Vagina (tissue), 2 donors: Measurements from ENCODE around the gene AADAT. TPM values are rescaled to one million over a fixed set of nuclear protein-coding genes. Genes with fewer than 3 reads are reported as not detected.
"Not testable (repeated sequence)": the region's sequence is repeated elsewhere in the genome, so short reads cannot be mapped to it uniquely, and the experiment has no call there.

Source experiments
- DNase-seq, 2 donors: peaks; one replicate each; pipeline ENCODE4 v3.0.0-alpha.2; 2017; ENCODE audit errors: extremely low spot score in 2 of 2
- H3K27ac ChIP-seq: fragments of 200-600 bp; sonication (generic); one replicate; pipeline ENCODE4 v1.5.1; 2019
- H3K27me3 ChIP-seq: fragments of 200-600 bp; sonication (generic); one replicate; pipeline ENCODE4 v1.5.1; 2019
- H3K36me3 ChIP-seq, 2 donors: fragments of 200-600 bp; sonication (generic); one replicate each; pipeline ENCODE4 v1.5.1; 2017 to 2019
- H3K4me1 ChIP-seq: fragments of 200-600 bp; sonication (generic); one replicate; pipeline ENCODE4 v1.5.1; 2019
- H3K4me3 ChIP-seq, 2 donors: fragments of 200-600 bp; sonication (generic); 1 replicate in 1 of 2; 2 replicates in 1 of 2; pipeline ENCODE4 v1.5.1; 2016 to 2019
- H3K9me3 ChIP-seq: fragments of 200-600 bp; sonication (generic); one replicate; pipeline ENCODE4 v1.5.1; 2019
- POLR2A ChIP-seq, 2 donors: fragments of 450-650 bp; IDR thresholded peaks; one replicate each; pipeline ENCODE4 v1.6.1; 2017; ENCODE audit warnings: antibody characterized with exemption in 2 of 2, mild to moderate bottlenecking in 2 of 2, moderate library complexity in 2 of 2
- POLR2AphosphoS5 ChIP-seq, 2 donors: sonication (generic); formaldehyde crosslinking; IDR thresholded peaks; one replicate each; pipeline ENCODE4 v1.9.0; 2017; ENCODE audit warnings: antibody characterized with exemption in 2 of 2, mild to moderate bottlenecking in 2 of 2, low read depth in 1 of 2; ENCODE audit not compliant: insufficient read depth in 1 of 2
- intact Hi-C: fragments of 100-400 bp; cut with DNase I; formaldehyde crosslinking; loops from one replicate; pipeline ENCODE4 v1.15.1; 2023
- total RNA-seq: library from RNA; depleted of rRNA; stranded (reverse); fragments of >200 nt; gene quantifications from one replicate; pipeline ENCODE4 v1.2.3, GENCODE V29; 2016
- TF ChIP-seq, protein P1 (sequence below), 3 experiments: fragments of 450-650 bp in 2 of 3; fragments of 200-600 bp in 1 of 3; sonication (generic) in 1 of 3; IDR thresholded peaks; one replicate each; pipeline ENCODE4 v1.5.1; 2017 to 2019; ENCODE audit warnings: antibody characterized with exemption in 3 of 3, mild to moderate bottlenecking in 2 of 3, moderate library complexity in 2 of 3

Gene AADAT
- total RNA-seq, 1 donor from 2014 or later = 3.7 TPM

DNA sequence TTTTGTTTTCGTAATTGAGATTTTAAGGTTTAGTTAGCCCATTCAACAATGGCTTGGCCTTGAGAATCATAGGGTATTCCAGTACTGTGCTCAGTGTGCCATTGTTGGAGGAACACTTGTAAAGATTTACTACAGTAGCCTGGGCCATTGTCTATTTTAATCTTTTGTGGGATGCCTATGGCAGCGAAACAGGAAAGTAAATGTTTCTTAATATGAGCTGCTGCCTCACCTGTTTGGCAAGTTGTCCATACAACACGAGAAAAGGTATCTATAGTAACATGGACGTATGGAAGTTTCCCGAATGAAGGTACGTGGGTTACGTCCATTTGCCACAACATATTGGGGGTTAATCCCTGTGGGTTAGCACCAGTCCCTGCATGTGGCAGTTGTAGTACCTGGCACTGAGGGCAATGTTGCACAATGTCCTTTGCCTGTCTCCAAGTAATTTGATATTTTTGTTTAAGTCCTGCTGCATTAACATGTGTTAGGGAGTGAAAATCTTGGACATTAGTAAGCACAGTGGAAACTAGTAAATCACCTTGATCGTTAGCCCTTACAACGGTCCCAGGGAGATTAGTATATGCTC, 38.6 kb upstream of the AADAT start:
- DNase-seq = no peak
- TF ChIP-seq POLR2AphosphoS5 (IDR thresholded peaks at IDR 0.05; ENCODE audit: insufficient read depth in 1 of 2, low read depth in 1 of 2) (no peak), POLR2A (IDR thresholded peaks at IDR 0.05) (no peak)
- TF ChIP-seq, protein P1, sequence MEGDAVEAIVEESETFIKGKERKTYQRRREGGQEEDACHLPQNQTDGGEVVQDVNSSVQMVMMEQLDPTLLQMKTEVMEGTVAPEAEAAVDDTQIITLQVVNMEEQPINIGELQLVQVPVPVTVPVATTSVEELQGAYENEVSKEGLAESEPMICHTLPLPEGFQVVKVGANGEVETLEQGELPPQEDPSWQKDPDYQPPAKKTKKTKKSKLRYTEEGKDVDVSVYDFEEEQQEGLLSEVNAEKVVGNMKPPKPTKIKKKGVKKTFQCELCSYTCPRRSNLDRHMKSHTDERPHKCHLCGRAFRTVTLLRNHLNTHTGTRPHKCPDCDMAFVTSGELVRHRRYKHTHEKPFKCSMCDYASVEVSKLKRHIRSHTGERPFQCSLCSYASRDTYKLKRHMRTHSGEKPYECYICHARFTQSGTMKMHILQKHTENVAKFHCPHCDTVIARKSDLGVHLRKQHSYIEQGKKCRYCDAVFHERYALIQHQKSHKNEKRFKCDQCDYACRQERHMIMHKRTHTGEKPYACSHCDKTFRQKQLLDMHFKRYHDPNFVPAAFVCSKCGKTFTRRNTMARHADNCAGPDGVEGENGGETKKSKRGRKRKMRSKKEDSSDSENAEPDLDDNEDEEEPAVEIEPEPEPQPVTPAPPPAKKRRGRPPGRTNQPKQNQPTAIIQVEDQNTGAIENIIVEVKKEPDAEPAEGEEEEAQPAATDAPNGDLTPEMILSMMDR (IDR thresholded peaks at IDR 0.05) = no peak
- no peak overlapping the region for H3K4me3 ChIP-seq
- intact Hi-C loops = no loop called here
- H3K4me1 ChIP-seq = no peaks in the 10 kb centered on the region
- H3K27me3 ChIP-seq = no peaks in the 10 kb centered on the region
- H3K27ac ChIP-seq = no peak overlapping the region
- no peaks in the 10 kb centered on the region for H3K36me3 ChIP-seq
- no peaks in the 10 kb centered on the region for H3K9me3 ChIP-seq

DNA sequence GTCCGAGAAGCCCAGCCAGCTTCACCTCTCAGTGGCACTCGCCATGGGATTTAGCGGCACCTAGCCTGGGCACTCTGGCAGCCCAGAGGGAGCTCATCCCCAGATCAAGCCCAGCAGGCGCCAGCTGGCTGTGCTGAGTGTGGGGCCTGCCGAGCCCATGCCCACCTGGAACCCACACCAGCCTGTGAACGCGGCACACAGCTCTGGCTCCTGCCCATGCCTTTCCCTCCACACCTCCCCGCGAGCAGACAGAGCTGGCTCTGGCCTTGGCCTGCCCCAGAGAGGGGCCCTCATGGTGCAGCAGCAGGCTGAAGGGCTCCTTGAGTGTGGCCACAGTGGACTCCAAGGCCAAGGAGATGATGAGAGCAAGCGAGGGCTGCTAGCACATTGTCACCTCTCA, 38.0 kb upstream of the AADAT start:
- Histone ChIP-seq H3K9me3 (no peaks in the 10 kb centered on the region), H3K4me3 (no peak overlapping the region), H3K27ac (no peak overlapping the region), H3K36me3 (no peaks in the 10 kb centered on the region), H3K27me3 (no peaks in the 10 kb centered on the region), H3K4me1 (no peaks in the 10 kb centered on the region)
- no peak for TF ChIP-seq POLR2A (IDR thresholded peaks at IDR 0.05)
- TF ChIP-seq, protein P1 (IDR thresholded peaks at IDR 0.05) = no peak
- TF ChIP-seq POLR2AphosphoS5 (IDR thresholded peaks at IDR 0.05; ENCODE audit: insufficient read depth in 1 of 2, low read depth in 1 of 2) = no peak
- intact Hi-C loops = no loop called here
- no peak for DNase-seq

DNA sequence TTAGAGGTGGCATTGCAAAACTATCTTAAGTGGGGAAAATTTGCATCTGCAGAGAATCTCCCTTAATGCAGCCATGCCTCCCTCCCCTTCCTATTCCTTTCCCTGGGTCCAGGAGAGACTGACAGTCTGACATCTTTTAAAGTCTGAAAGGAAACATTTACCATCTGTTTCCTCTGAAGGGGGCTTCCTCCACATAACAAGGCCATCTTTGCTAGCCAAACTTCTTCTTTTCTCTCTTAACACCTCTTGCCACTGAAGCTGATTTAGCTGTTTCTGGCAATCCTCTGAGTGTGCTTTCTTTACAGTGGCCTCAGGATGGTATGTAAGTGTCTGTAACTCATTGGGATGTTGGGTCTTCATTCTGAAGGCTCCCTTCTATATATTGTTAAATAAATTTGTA, 34.6 kb upstream of the AADAT start:
- H3K9me3 ChIP-seq = no peaks in the 10 kb centered on the region
- no peak overlapping the region for H3K4me3 ChIP-seq
- H3K27ac ChIP-seq = no peak overlapping the region
- no peaks in the 10 kb centered on the region for H3K4me1 ChIP-seq
- no peaks in the 10 kb centered on the region for H3K36me3 ChIP-seq
- no peaks in the 10 kb centered on the region for H3K27me3 ChIP-seq
- no peak for TF ChIP-seq POLR2AphosphoS5 (IDR thresholded peaks at IDR 0.05; ENCODE audit: insufficient read depth in 1 of 2, low read depth in 1 of 2)
- TF ChIP-seq, protein P1 (IDR thresholded peaks at IDR 0.05) = no peak
- no peak for TF ChIP-seq POLR2A (IDR thresholded peaks at IDR 0.05)
- no peak for DNase-seq
- intact Hi-C loops = no loop called here

DNA sequence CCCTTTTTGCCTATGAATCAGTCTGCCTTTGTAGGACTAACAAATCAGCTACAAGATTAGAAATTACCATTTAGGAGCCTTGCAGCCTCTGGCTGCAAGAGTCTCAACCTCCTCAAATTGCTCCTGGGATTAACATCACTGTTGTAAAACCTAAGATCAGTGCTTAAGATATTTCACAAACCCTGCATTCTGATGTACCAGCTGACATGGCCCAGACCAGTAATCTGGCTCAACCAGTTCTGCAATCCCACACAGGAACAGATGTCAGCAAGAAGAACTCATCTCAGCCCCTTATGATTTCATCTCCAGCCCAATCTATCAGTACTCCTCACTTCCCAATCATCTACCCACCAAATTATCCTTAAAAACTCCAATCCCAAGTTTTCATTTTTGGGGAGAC, 32.5 kb upstream of the AADAT start:
- no peaks in the 10 kb centered on the region for H3K9me3 ChIP-seq
- intact Hi-C loops = no loop called here
- H3K27me3 ChIP-seq = no peaks in the 10 kb centered on the region
- H3K4me1 ChIP-seq = no peaks in the 10 kb centered on the region
- H3K36me3 ChIP-seq = no peaks in the 10 kb centered on the region
- H3K27ac ChIP-seq = no peak overlapping the region
- DNase-seq = no peak
- TF ChIP-seq, protein P1 (IDR thresholded peaks at IDR 0.05) = no peak
- no peak for TF ChIP-seq POLR2AphosphoS5 (IDR thresholded peaks at IDR 0.05; ENCODE audit: insufficient read depth in 1 of 2, low read depth in 1 of 2)
- no peak overlapping the region for H3K4me3 ChIP-seq

DNA sequence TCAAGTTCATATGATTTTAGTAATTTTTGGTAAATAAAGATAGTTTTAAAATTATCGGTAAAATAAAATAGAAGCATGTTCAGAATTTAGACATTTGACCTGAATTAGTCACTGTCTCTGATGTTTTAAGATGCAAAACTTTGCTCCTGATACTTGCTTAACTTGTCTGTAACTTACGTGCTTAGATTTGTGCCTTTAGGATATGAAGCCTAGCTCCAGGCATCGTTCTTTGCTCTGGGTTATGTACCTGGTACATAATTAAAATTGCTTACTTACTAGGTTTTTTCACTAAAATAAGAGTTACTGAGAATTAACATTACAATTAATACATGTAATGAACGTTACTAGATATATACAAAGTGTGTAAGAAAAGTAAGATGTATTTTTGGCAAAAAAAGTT, 24.9 kb upstream of the AADAT start:
- TF ChIP-seq, protein P1 (IDR thresholded peaks at IDR 0.05) = no peak
- no peak for TF ChIP-seq POLR2AphosphoS5 (IDR thresholded peaks at IDR 0.05; ENCODE audit: insufficient read depth in 1 of 2, low read depth in 1 of 2)
- no peak for TF ChIP-seq POLR2A (IDR thresholded peaks at IDR 0.05)
- Histone ChIP-seq H3K27ac (no peak overlapping the region), H3K9me3 (no peaks in the 10 kb centered on the region), H3K27me3 (no peaks in the 10 kb centered on the region), H3K4me3 (no peak overlapping the region), H3K4me1 (no peaks in the 10 kb centered on the region), H3K36me3 (no peaks in the 10 kb centered on the region)
- DNase-seq = no peak
- intact Hi-C loops = no loop called here

DNA sequence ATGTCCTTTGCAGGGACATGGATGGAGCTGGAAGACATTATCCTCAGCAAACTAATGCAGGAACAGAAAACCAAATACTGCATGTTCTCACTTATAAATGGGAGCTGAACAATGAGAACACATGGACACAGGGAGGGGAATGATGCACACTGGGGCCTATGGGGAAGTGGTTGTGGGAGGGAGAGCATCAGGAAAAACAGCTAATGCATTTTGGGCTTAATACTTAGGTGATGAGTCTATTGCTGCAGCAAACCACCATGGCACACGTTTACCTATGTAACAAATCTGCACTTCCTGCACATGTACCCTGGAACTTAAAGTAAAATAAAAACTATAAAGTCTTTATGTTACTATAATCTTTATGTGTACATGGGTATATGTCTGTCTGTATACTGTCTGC, 24.4 kb upstream of the AADAT start:
- H3K4me1 ChIP-seq, H3K36me3 ChIP-seq, H3K27ac ChIP-seq, intact Hi-C loops, H3K4me3 ChIP-seq, H3K9me3 ChIP-seq, H3K27me3 ChIP-seq, DNase-seq: not testable (repeated sequence)
